Glomerular visceral epithelial cell (primary cell): Measurements from ENCODE around the gene ZMAT5.
A peak's percentile ranks its signal among the peaks of the same experiment; 100 is the strongest.

Source experiments
- DNase-seq: peaks from one replicate; pipeline ENCODE4 v3.0.0-alpha.2; 2016; ENCODE audit errors: extremely low spot score

Gene ZMAT5

DNA sequence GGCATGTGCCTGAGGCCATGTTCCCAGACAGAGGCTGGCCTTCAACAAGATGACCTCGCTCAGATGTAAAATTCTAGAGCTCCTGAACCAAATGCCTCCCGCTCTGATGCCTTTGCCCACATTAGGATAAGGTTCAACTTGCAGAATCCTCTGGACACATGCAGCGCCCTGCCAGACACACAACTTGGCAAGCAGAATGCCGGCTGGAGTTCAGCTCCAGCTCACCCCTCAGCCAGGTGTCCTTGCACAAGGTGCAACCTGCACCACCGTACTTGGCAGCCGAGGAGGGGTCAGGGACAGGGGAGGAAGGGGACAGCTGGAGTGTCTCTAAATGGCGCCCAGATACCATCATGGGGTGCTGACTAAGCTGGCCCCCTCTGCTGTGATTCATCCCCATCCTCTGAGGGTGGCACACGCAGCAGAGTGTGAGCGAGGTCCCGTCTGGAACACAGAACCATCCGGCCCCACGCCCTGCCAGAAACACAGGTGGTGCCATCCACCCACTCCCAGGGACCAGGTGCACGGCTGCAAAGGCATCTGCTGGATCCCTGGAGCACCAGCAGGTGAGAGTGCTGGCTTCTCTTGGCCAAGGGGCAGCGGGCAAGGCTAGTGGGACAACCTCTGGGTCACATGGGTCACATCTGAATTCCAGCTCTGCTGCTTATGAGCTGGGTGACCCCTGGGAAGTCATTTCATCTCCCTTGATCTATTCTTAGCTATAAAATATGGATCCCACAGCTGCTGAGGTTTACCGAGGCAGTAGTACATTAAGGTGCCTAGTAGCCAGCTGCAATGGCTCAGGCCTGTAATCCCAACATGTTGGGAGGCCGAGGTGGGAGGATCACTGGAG, 12.8 kb downstream of the ZMAT5 start:
- no peak for DNase-seq

- no peak for DNase-seq
Observed at GRCh38 chr22:29751669-29752068, 15.1 kb downstream of the ZMAT5 start.

- DNase-seq, result no peak
Observed at GRCh38 chr22:29750559-29751538, 16.0 kb downstream of the ZMAT5 start.

DNA sequence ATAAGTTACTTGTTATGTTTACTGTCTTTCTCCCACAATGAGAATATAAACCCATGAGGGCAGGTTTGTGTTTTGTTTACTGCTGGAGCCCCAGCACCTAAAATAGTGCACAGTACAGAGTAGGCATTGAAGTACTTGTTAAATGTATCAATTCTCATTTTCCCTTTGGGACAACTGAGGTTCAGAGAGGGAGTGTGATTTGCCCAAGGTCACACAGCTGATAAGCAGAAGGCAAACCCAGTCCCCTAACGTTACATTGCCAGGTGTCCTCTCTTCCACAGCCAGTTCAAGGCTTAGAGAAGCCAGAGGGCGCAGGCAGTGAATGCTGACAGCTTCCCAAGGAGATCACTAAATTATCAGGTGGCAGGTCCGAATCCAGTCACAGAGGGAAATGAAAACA, 16.8 kb downstream of the ZMAT5 start:
- no peak for DNase-seq

- no peak for DNase-seq
Observed at GRCh38 chr22:29748248-29748893, 18.4 kb downstream of the ZMAT5 start.

GRCh38 chr22:29747832-29748231, 19.0 kb downstream of the ZMAT5 start:
- no peak for DNase-seq

- DNase-seq, result peak; percentile 14
Observed at GRCh38 chr22:29744902-29745301, 21.9 kb downstream of the ZMAT5 start.

GRCh38 chr22:29742326-29742725, 24.5 kb downstream of the ZMAT5 start:
- no peak for DNase-seq

DNA sequence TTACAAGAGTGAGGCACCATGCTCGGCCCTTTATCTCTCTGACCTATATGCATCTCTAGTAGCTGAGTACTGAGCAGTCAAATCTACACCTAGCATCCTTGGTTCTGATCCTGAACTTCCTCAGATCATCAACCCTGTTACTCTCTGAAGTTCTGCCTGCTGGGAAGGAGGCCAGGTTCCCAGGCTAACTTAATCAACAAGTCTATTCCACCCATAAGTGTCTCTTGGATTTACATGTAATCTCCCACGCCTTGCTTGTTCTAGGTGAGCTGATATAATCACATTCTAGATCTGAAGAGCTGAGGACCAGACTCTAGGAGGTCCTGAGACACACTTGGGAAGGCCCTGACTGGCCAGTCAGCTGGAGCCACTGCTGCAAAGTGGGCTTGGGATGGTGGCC, 24.9 kb downstream of the ZMAT5 start:
- no peak for DNase-seq

DNA sequence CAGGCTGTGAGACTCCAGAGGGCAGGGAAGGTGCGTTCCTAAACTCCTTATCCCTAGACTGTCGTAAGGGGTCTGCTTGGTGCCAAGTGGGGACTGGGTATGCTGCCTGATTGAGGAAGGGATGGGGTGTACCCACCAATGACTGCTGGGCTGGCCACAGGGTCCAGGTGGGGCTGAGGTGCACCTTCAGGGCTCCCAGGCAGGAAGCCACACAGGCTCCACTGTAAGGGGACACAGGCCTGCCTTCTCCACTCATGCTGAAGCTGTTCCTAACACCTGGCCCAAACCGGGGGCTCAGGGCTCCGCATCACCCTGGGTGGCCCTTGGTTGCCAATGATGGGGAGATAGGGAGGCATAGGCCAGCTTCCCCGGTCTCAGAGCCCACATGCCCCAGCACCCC, 26.6 kb downstream of the ZMAT5 start:
- DNase-seq, result no peak

DNA sequence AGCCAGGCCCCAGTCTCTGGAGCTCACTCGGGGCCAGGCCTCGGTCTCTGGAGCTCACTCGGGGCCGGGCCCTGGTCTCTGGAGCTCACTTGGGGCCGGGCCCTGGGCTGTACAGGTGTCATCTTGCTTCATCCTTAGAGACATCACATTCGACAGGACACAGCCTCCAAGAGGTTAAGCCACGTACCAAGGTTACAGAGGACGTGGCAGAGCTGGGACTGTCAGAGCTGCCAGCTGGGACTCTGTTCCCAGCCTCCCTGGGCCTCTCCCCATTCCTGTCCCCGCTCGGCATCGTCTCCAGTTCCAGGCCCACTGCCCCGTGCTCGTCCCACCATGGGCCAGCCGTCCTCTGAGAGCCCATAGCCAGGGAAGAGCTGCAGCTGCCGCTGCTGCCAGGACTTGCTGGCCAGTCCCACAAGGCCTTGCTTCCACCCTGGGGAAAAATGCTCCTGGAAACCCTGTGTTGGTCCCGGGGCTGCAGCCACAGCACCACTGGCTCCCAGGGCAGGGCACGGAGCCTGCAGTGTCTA, 27.4 kb downstream of the ZMAT5 start:
- no peak for DNase-seq

DNA sequence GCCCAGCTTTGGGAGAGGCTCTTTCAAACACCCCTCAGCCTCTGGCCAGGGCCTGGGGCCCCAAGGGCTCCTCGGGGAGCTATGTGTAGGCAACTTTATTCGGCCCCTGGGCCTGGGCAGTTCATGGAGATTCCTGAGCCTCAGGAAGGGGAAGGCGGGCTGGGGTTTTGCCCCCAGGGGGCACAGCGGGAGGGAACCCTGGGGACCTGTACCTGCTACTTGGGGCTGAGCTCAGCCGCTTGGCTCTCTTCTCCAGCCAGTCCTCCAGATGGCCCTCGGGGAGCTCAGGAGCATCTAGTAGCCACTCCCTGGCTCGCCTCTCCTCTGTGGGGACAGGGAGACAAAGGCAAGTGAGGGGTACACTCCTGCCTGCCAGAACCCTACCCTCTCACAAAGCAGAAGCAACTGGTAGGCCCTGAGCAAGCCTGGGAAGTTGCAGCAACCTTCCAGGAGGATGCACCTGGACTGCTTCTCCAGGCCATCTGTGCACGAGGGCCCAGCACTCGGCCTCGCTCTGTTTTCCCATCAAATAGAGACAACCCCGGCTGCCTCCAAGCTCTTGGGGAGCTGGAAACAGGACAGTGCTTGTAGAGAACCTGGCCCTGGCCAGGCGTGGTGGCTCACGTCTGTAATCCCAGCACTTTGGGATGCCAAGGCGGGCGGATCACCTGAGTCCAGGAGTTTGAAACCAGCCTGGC, 28.5 kb downstream of the ZMAT5 start:
- DNase-seq, result no peak

DNA sequence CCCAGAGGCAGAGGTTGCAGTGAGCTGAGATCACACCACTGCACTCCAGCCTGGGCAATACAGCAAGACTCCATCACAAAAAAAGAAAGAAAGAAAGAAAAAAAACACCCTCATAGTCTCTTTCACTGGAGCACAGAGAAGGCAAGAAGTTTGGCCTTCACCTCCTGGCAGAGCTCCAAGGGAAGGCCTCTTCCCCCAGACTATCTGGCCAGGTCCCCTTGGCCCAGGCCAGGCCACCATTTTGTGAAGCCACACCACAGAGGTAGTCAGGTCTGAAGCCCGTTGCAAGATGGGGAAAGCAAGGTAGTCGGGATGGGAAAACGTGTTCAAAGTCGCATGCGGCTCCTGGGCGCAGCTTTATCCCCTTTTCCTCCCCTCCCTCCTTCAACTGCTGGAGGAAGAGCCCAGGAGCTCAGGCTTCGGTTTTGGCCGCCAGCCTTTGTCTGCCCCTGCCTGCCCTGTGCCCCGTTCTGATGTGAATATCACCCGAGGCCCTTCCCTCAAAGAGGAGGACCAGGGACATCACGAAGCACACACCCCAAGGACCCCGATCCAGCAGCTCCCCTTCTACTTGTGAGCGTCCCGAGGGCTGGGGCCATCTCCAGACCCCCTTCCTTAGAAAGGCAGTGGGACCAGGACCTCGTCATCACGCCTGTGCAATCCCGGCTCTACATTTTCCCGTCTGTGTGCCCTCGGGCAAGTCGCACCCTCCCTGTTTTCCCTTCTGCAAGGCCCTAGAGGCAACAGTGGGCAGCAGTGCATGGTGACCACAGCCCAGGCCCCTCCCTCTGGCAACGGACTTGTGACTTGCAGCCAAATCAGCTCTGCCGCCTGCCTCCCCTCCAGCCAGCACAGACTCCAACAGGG, 29.3 kb downstream of the ZMAT5 start:
- DNase-seq, result no peak

GRCh38 chr22:29735416-29735815, 31.4 kb downstream of the ZMAT5 start:
- DNase-seq, result no peak

DNA sequence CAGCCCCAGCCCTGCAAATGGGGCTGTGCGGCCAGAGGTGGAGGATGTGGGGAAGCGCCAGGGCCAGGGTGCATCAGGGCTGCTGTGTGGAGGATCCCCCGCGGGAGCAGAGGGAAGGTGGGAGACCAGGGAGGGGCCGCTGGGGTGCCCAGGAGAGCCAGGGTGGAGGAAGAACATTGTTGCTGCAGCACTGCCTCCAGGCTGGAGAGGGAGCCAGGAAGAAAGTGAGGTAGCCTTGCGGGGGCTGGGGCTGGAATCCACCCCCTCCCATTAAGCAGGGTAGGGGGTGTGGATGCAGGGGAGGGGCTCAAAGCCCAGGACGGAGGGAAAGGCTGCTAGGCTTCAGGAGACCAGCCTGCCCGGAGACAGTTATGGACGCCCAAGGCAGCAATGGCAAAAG, 32.0 kb downstream of the ZMAT5 start:
- no peak for DNase-seq

- DNase-seq, result no peak
Observed at GRCh38 chr22:29734406-29734805, 32.4 kb downstream of the ZMAT5 start.

DNA sequence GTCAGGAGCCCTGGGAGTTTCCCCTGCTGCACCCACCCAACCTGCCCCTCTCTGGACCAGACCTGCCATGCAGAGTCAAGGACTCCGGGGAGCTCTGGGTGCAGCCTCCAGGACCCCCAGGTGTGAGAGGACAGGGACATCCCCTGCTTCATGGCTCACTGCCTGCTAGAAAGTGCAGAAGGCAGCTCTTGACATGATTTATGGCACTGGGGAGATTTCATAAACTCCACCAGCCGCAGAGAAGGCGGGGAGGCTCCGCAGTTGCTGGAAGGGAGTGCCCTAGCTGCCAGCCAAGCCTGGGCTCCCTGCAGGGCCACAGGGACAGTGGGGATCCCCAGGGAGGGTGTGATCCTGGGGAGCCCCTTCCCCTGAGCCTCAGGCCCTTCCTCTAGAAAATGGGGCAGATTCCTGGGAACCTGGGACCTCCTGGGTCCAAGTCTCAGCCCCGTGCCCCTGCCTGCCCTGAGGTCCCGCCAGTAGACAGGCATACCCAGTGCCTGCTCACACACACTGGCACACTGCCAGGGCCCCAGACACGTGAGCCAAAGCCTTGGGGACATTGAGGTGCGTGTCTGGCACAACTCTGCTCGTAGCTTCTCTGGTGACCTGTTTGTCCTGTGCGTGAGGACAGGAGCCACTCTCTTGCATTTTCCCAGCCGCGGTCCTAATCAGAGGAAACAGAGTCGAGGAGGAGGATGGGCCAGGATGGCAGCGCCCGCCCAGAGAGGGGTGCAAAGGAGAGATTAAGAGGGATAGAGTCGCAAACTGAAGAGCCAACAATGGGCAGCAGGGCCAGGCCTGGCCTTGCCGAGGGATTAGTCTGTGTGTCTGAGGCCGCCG, 33.2 kb downstream of the ZMAT5 start:
- DNase-seq, result no peak

DNA sequence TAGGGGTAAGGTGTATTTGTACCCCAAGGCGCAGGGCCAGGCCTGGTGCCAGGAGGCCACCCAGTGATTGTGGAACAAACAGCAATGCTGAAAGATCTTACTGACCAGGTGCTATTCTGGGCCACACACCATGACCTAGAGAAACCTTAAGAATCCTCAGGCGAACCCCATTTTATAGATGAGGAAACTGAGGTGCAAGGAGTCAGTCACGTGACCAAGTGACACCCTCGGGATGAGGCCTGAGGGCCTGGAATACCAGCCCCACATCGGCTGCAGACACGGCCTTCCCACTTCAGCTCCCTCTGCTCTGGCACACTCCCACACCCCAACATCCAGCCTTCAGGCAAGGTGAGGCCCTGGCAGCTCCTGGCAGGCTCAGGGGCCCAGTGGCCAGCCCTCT, 33.9 kb downstream of the ZMAT5 start:
- DNase-seq, result no peak

- no peak for DNase-seq
Observed at GRCh38 chr22:29731058-29731850, 35.6 kb downstream of the ZMAT5 start.
